Measurements from ENCODE around the gene DUOX1.

Gene DUOX1

GRCh38 chr15:45143946-45144345, 14.2 kb downstream of the DUOX1 start:
- DNase-seq (ENCODE audit: low read depth) = no peak

DNA sequence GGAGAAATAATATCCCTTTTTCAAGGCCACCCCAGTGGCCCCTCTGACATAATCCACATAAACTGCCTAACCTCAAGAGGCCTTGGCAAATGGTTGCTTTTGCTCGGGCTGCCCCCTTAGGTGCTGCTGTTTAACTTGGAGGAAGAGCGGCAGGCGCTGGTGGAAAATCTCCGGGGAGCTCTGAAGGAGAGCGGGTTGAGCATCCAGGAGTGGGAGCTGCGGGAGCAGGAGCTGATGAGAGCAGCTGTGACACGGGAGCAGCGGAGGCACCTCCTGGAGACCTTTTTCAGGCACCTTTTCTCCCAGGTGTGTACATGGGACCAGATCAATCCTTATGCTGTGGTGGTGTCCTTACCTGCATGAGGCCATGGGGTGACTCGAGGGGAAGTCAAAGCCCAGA, 15.0 kb downstream of the DUOX1 start:
- DNase-seq (ENCODE audit: low read depth) = no peak

GRCh38 chr15:45146405-45146804, 16.6 kb downstream of the DUOX1 start:
- DNase-seq (ENCODE audit: low read depth) = no peak

GRCh38 chr15:45147606-45148005, 17.8 kb downstream of the DUOX1 start:
- DNase-seq (ENCODE audit: low read depth) = no peak

DNA sequence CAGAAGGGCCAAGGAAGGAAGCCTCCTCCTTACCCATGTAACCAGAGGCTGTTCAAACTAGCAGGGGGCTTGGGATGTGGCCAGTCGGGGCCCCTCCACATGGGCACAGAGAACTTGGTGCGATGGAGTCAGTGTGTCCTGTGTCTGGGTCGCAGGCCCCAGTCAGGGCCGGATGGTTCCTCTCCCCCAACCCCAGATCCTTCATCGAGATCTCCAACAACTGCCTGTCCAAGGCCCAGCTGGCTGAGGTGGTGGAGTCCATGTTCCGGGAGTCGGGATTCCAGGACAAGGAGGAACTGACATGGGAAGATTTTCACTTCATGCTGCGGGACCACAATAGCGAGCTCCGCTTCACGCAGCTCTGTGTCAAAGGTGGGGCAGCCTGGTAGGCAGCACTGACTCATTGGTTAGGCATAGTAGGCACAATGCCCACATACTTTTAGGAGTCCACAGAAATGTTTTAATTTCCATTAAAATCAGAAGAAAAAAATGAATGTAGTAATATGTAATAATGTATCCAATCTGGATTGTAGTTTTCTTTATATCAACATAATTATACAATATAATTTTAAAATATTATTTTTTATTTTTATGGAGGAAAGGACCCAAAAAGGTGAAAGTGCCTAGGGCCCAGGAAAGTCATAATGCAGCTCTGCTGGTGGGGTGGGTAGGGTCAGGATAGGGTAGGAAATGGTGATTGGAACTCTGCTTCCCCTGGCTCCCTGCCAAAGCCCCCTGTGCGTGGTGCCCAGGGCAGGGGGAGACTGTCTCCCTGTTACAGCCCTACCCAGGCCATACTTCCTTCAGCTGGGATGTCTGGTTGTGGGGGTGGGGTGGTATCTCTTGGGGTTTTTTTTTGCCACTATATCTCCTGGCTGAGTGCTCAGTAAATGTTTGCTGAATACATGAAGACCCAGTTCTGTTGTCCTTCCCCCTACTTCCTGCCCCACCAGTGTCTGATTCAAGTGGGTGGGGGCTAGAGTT, 18.6 kb downstream of the DUOX1 start:
- no peak for DNase-seq (ENCODE audit: low read depth)

DNA sequence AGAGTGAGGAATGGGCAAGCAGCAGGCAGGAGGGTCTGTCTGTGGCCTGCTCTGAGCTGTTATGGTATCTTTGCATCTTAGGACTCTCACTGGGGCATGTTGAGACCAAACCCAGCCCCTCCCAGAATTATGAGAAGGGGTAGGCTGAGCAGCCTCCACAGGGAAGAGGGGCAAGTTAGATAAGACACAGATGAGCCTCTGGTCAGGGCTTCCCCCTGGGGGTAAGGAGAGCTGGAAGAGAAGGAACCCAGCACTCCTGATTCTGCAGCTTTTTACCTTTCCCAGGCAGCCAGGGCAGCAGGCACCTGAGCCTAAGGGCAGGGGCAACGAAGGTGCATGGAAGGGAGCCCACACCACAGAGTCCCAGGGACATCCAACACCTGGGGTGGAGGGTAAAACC, 19.3 kb downstream of the DUOX1 start:
- DNase-seq (ENCODE audit: low read depth) = no peak

- DNase-seq (ENCODE audit: low read depth) = no peak
Observed at GRCh38 chr15:45150481-45150880, 20.7 kb downstream of the DUOX1 start.

- no peak for DNase-seq (ENCODE audit: low read depth)
Observed at GRCh38 chr15:45150997-45151396, 21.2 kb downstream of the DUOX1 start.

DNA sequence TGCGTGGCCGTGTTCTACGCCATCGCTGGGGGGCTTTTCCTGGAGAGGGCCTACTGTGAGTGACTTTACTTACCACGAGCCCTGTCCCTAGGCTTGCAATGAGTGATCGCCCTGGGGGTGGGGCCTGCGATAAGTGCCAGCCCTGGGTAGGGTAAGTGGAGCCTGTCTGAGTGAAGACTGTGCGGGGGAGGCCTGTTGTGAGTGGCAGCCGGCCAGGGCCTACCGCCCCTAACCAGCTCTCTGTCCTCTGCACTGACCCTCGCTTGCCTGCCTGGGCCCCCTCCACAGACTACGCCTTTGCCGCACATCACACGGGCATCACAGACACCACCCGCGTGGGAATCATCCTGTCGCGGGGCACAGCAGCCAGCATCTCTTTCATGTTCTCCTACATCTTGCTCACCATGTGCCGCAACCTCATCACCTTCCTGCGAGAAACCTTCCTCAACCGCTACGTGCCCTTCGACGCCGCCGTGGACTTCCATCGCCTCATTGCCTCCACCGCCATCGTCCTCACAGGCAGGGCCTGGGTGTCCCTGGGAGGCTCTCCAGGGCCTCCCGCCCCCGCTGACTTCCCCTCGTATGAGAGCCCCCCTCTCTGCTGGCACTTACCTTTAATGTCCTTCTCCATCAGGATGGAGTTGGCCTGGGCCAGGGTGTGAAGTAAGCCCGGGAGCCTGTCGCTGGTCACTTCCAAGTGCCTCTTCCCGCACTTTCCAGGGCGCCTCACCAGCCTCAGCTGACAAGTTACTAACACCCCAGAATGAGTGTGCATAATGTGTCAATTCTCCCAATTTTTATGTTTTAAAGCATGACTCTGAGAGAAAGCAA, 22.4 kb downstream of the DUOX1 start:
- DNase-seq (ENCODE audit: low read depth) = no peak

- DNase-seq (ENCODE audit: low read depth) = no peak
Observed at GRCh38 chr15:45155739-45156138, 25.9 kb downstream of the DUOX1 start.

DNA sequence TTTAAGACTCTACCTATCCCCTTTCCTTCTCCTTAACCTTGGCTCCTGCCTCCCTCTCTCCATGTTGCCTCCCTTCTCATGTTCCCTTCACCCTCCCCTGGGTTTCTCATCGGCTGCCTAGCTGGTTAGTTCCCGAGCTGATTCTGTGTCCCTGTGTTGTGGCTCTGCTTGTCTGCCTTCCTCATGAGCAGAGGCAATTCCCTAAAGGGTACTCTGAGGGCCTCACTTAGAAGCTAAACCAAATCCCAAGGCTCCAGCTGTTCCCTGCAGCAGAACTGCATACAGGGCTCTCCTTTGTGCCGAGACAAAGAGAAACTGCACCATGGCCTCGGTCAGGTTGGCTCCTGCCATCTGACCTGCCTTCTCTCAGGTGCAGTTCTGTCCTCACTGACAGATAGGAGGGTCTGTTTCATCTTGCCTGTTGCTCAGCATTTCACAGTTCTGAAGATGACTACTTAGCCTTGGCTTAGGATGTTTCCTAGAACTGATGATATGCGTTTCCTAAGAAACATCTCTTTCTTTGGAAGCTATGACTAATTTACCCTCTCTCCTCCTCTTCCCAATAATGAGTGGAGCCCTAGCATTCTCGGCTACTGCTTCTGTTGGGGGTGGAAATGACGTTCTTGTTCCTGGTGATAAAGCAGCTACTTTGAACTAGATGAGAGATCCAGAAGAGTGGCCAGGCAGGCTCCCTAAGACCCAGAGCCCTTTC, 27.1 kb downstream of the DUOX1 start:
- no peak for DNase-seq (ENCODE audit: low read depth)

DNA sequence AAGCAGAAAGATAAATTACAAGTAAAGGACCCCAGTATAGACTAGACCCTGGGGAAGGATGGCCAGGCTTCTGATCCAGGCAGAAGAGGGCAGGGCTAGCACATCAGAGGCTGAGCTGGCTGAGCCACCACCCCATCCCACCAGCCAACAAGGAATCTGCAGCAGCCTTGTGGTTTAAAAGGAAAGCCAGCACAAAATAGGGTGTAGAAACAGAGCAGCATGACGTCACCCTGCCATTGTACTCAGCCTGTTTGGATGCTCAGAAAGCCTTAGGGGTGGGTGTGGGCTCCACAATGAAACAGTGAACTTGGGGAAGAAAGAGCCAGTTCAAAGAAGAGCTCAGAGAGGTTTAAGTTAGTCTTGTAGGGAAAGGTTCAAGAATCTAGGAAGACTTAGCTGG, 28.2 kb downstream of the DUOX1 start:
- DNase-seq (ENCODE audit: low read depth) = peak; percentile 43

GRCh38 chr15:45161666-45162065, 31.9 kb downstream of the DUOX1 start:
- DNase-seq (ENCODE audit: low read depth) = no peak

DNA sequence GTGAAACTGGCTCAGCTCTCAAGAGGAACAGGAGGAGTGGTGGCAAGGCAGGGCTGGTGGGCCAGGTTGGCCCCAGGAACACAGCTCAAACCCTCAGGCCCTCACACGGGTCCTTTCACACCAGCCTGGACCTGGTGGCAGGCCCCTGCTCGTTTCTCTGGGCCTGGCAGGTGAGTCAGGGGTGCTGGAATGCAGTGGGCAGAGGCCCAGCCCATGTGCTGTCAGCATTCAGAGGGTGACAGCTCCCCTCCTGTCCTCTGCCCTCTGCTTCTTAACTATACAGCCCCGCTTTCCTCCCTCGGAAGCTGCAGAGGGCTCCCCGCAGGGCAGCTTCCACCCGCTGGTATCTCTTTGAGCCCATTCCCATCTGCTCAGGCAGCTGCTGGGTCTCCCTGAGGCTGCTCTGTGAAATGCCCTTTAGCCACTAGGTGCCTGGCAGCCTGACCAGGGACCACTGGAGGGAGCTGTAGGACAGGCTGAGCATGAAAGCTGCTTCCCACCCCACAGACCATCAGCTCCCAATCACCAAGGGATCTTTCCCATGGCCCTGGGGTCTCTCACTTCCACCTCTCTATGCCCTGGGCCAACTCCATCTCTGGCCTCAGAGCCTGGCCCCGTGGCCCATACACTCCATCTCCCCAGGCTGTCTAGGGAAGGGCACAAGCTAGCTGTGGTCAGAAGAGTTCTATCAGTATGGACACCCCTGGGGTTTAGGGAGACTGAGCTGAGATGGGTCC, 33.1 kb downstream of the DUOX1 start:
- peak; percentile 47 for DNase-seq (ENCODE audit: low read depth)

DNA sequence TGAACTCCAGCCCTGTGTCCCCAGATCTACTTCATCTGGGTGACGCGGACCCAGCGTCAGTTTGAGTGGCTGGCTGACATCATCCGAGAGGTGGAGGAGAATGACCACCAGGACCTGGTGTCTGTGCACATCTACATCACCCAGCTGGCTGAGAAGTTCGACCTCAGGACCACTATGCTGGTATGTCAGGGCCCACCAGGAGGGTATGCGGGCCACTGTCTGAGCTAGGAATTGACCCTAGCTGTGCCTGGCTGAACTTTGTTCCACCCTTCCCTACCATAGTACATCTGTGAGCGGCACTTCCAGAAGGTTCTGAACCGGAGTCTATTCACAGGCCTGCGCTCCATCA, 33.7 kb downstream of the DUOX1 start:
- DNase-seq (ENCODE audit: low read depth) = no peak

- no peak for DNase-seq (ENCODE audit: low read depth)
Observed at GRCh38 chr15:45164914-45165313, 35.1 kb downstream of the DUOX1 start.

- DNase-seq (ENCODE audit: low read depth) = no peak
Observed at GRCh38 chr15:45165536-45165935, 35.7 kb downstream of the DUOX1 start.

DNA sequence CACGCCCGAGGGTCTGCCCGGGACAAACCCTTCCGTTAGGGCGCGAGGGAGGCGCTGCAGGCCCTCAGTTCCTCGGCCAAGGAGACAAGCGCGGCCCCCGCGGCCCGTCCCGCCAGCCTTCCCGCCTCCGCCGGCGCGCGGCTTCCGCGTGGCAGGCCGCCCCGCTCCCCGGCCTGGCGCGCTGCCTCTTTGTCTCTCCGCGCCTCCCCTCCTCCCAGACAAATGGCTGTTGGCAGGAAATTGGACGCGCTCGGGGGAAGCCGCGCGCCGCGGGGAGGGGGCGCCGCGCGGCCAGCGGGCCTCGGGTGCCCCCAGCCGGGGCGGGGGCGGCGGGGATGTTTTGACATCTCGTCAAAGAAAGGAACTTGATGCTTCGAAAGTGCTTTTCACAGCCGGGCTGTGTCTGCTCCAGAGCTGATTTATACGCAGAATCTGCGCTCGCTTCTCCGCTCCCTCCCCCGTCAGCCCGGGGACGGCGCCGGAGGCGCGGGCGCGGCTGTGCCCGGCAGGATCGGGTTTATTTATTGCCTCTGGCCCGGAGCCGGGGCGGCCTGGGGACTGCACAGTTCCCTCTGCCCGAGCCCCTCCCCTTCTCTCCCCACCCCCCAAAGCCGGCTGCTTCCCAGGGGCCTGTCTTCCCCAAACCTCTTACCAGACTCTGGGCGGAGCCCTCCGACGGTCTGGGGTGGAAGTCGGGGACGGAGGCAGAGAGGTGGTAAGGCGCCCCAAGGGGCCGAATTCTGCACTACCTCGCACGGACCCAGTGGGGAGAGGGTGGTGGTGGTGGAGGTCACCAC, 37.2 kb downstream of the DUOX1 start:
- peak; percentile 49 for DNase-seq (ENCODE audit: low read depth)

GRCh38 chr15:45167631-45168205, 37.9 kb downstream of the DUOX1 start:
- DNase-seq (ENCODE audit: low read depth) = no peak

DNA sequence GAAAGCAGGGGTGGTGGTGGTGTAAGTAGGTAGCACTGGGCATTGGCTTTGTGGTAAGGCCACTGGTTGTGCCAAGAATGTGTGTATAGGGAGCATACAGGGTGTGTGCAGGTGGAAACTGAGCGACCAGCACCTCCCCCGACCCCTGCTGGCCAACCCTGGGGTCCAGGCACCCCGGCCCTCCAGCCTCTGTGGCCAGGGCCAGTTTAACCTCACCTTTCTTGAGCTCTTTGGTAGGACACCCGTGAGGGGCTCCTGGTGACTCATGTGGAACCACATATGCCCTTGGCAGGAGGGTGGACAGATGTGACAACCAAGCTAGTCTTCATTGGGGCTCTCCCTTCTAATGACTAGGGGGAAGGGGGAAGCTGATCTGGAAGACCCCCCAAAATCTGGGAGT, 38.5 kb downstream of the DUOX1 start:
- no peak for DNase-seq (ENCODE audit: low read depth)

All from non-pigmented ciliary epithelial cell (primary cell).